ENCODE results near the gene SPAG16. TPM values are rescaled to one million over a fixed set of nuclear protein-coding genes. Genes with fewer than 3 reads are reported as not detected.

SPAG16 gene
- total and polyA plus RNA-seq, 2 of the 13 experiments (the other 11 are each of a cell fraction or from before 2014, with no cell fraction given), result 9.6 to 26.5 TPM

GRCh38 chr2:214410918-214411554 is 1126.8 kb downstream of the SPAG16 start, which contains the start of gene VWC2L (continued):
- TF ChIP-seq ZBTB3 (CRISPR knock-in tag; IDR thresholded peaks at IDR 0.05; ENCODE audit: borderline replicate concordance, low read depth) (no peak), SP5 (CRISPR knock-in tag; IDR thresholded peaks at IDR 0.05; ENCODE audit: borderline replicate concordance, low read depth) (no peak; the same call in 1 of the 2 replicates), ZNF670 (CRISPR knock-in tag; IDR thresholded peaks at IDR 0.05; ENCODE audit: borderline replicate concordance) (peak; percentile 38; the same call in 1 of the 2 replicates), BHLHE40 (IDR thresholded peaks at IDR 0.05; ENCODE audit: low read length) (no peak), PHF8 (CRISPR knock-in tag; IDR thresholded peaks at IDR 0.05) (no peak), ZNF737 (CRISPR knock-in tag; IDR thresholded peaks at IDR 0.05; ENCODE audit: borderline replicate concordance) (peak; percentile 95), HHEX (CRISPR knock-in tag; IDR thresholded peaks at IDR 0.05) (peak; percentile 53; the same call in 1 of the 2 replicates), FIP1L1 (IDR thresholded peaks at IDR 0.05; ENCODE audit: borderline replicate concordance, insufficient read depth, low read depth, low read length) (no peak), MXI1 (IDR thresholded peaks at IDR 0.05; ENCODE audit: borderline replicate concordance, low read depth, low read length) (no peak), ADNP (CRISPR knock-in tag; IDR thresholded peaks at IDR 0.05) (no peak), POLR2A (IDR thresholded peaks at IDR 0.05; ENCODE audit: insufficient read depth in 1 of 2, low read depth in 2 of 2, low read length in 2 of 2) (no peak), ZNF530 (CRISPR knock-in tag; IDR thresholded peaks at IDR 0.05; ENCODE audit: low read depth) (peak; percentile 76; the same call in 1 of the 2 replicates), YEATS2 (CRISPR knock-in tag; IDR thresholded peaks at IDR 0.05; ENCODE audit: borderline replicate concordance) (peak; percentile 64; the same call in 1 of the 2 replicates), ZNF564 (CRISPR knock-in tag; IDR thresholded peaks at IDR 0.05) (peak; percentile 65; the same call in 1 of the 2 replicates), MNT (IDR thresholded peaks at IDR 0.05) (no peak), PAX8 (CRISPR knock-in tag; IDR thresholded peaks at IDR 0.05; ENCODE audit: borderline replicate concordance) (no peak), CHD4 (IDR thresholded peaks at IDR 0.05; ENCODE audit: borderline replicate concordance, low read length) (no peak), ZSCAN21 (CRISPR knock-in tag; IDR thresholded peaks at IDR 0.05; ENCODE audit: borderline replicate concordance) (peak; percentile 76; the same call in 1 of the 2 replicates), GRHL1 (CRISPR knock-in tag; conservative IDR thresholded peaks at IDR 0.05) (no peak), KLF9 (CRISPR knock-in tag; IDR thresholded peaks at IDR 0.05; ENCODE audit: low read depth) (peak; percentile 80; the same call in 1 of the 2 replicates), ZNF792 (CRISPR knock-in tag; IDR thresholded peaks at IDR 0.05) (peak; percentile 91), ZNF207 (IDR thresholded peaks at IDR 0.05; ENCODE audit: borderline replicate concordance) (no peak), BORCS8-MEF2B (CRISPR knock-in tag; IDR thresholded peaks at IDR 0.05) (peak; percentile 99)
- TF ChIP-seq, protein P1, sequence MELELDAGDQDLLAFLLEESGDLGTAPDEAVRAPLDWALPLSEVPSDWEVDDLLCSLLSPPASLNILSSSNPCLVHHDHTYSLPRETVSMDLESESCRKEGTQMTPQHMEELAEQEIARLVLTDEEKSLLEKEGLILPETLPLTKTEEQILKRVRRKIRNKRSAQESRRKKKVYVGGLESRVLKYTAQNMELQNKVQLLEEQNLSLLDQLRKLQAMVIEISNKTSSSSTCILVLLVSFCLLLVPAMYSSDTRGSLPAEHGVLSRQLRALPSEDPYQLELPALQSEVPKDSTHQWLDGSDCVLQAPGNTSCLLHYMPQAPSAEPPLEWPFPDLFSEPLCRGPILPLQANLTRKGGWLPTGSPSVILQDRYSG (CRISPR knock-in tag; IDR thresholded peaks at IDR 0.05), result peak; percentile 93
- TF ChIP-seq, protein P2, sequence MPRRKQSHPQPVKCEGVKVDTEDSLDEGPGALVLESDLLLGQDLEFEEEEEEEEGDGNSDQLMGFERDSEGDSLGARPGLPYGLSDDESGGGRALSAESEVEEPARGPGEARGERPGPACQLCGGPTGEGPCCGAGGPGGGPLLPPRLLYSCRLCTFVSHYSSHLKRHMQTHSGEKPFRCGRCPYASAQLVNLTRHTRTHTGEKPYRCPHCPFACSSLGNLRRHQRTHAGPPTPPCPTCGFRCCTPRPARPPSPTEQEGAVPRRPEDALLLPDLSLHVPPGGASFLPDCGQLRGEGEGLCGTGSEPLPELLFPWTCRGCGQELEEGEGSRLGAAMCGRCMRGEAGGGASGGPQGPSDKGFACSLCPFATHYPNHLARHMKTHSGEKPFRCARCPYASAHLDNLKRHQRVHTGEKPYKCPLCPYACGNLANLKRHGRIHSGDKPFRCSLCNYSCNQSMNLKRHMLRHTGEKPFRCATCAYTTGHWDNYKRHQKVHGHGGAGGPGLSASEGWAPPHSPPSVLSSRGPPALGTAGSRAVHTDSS (CRISPR knock-in tag; conservative IDR thresholded peaks at IDR 0.05), result no peak
